HCT116 (cell line): Measurements from ENCODE around the gene PGBD4. TPM values are rescaled to one million over a fixed set of nuclear protein-coding genes. Genes with fewer than 3 reads are reported as not detected.

Experiments used
- ATAC-seq: fragments of 200-7000 bp; cut with Tn5 transposase; 2 replicates; pipeline ENCODE4 v1.9.1; 2020; ENCODE audit warnings: mild to moderate bottlenecking, moderate library complexity
- BruUV-seq: library from RNA; stranded (reverse); fragments of 400-500 nt; replicated peaks from 2 replicates; lab custom pipeline; 2021; lab: Mats Ljungman, UMichigan
- CTCF ChIA-PET: fragments of 300-600 bp; sonication (Branson Sonifier 250); formaldehyde crosslinking; loops from one replicate; lab custom pipeline; 2021; ENCODE audit warnings: antibody characterized with exemption; lab: Charles Lee
- POLR2A ChIA-PET: fragments of 300-600, 350-600 bp; sonication (Branson Sonifier 250); formaldehyde crosslinking; loops from one replicate; lab custom pipeline; 2021; ENCODE audit warnings: antibody characterized with exemption; lab: Charles Lee
- RAD21 ChIA-PET, 2 experiments: fragments of 300-600 bp; sonication (Branson Sonifier 250); formaldehyde crosslinking; loops; one replicate each; lab custom pipeline; 2023; ENCODE audit warnings: low total read pairs in 2 of 2; ENCODE audit not compliant: uncharacterized antibody in 2 of 2, unreplicated experiment in 2 of 2, low non-redundant PET in 1 of 2; lab: Charles Lee
- DNase-seq: peaks from one replicate; pipeline ENCODE4 v3.0.0-alpha.2; 2010; ENCODE audit warnings: low read depth, low spot score
- H2AFZ ChIP-seq: fragments of 200-600 bp; shearing (Covaris generic), sonication (generic); 2 replicates; pipeline ENCODE4 v1.6.1; 2017; ENCODE audit warnings: low read depth, mixed run types, mixed read lengths, antibody characterized with exemption, low read length; ENCODE audit not compliant: poor library complexity, severe bottlenecking
- H3K27ac ChIP-seq: 2 replicates; pipeline ENCODE4 v1.5.1; 2012; ENCODE audit warnings: low read depth, low read length
- H3K27me3 ChIP-seq: fragments of 200-600 bp; sonication (generic); 2 replicates; pipeline ENCODE4 v1.6.1; 2016; ENCODE audit warnings: mixed run types, low read length, mixed read lengths; ENCODE audit not compliant: insufficient read depth
- H3K36me3 ChIP-seq, 2 experiments: fragments of 200-500 bp in 1 of 2; fragments of 200-600 bp in 1 of 2; sonication (Bioruptor generic) in 1 of 2; sonication (generic) in 1 of 2; 2 replicates each; pipeline versions ENCODE4 v1.5.1 to v1.6.1; 2014 to 2016; ENCODE audit warnings: low read length in 2 of 2, inconsistent platforms in 1 of 2, mixed read lengths in 1 of 2, mixed run types in 1 of 2; ENCODE audit not compliant: insufficient read depth in 2 of 2, control insufficient read depth in 1 of 2
- H3K4me1 ChIP-seq, 2 experiments: fragments of 200-600 bp in 1 of 2; sonication (generic) in 1 of 2; 2 replicates each; pipeline versions ENCODE4 v1.5.1 to v1.6.1; 2012 to 2017; ENCODE audit warnings: low read length in 2 of 2, inconsistent platforms in 1 of 2, mild to moderate bottlenecking in 1 of 2, mixed read lengths in 1 of 2, mixed run types in 1 of 2, moderate library complexity in 1 of 2; ENCODE audit not compliant: insufficient read depth in 2 of 2, control insufficient read depth in 1 of 2
- H3K4me2 ChIP-seq: fragments of 200-600 bp; sonication (generic); 2 replicates; pipeline ENCODE4 v1.6.1; 2017; ENCODE audit warnings: mixed run types, low read length, mixed read lengths
- H3K4me3 ChIP-seq, 2 experiments: fragments of 200-600 bp in 1 of 2; sonication (generic) in 1 of 2; replicated peaks in 1 of 2; 2 replicates each; pipeline ENCODE4 v1.5.1; 2011 to 2016; ENCODE audit warnings: low read length in 2 of 2, control low read depth in 1 of 2, low read depth in 1 of 2, mild to moderate bottlenecking in 1 of 2, mixed read lengths in 1 of 2, mixed run types in 1 of 2
- H3K79me2 ChIP-seq: fragments of 200-600 bp; sonication (generic); 2 replicates; pipeline ENCODE4 v1.6.1; 2017; ENCODE audit warnings: mild to moderate bottlenecking, mixed run types, low read length, moderate library complexity, mixed read lengths; ENCODE audit not compliant: insufficient read depth
- H3K9ac ChIP-seq: fragments of 200-600 bp; sonication (generic); 2 replicates; pipeline ENCODE4 v1.6.1; 2016; ENCODE audit warnings: low read length, mixed read lengths
- H3K9me2 ChIP-seq: fragments of 200-600 bp; sonication (generic), shearing (Covaris generic); 2 replicates; pipeline ENCODE4 v1.6.1; 2017; ENCODE audit warnings: mixed run types, mild to moderate bottlenecking, moderate library complexity; ENCODE audit not compliant: insufficient read depth
- H3K9me3 ChIP-seq, 2 experiments: fragments of 200-500 bp in 1 of 2; fragments of 200-600 bp in 1 of 2; sonication (Bioruptor generic) in 1 of 2; sonication (generic) in 1 of 2; 2 replicates each; pipeline ENCODE4 v1.6.1; 2014 to 2017; ENCODE audit warnings: low read length in 2 of 2, mixed read lengths in 2 of 2, inconsistent platforms in 1 of 2, low read depth in 1 of 2, mild to moderate bottlenecking in 1 of 2, mixed run types in 1 of 2, moderate library complexity in 1 of 2; ENCODE audit not compliant: control insufficient read depth in 1 of 2, insufficient read depth in 1 of 2
- H4K20me1 ChIP-seq: fragments of 200-600 bp; sonication (generic), shearing (Covaris generic); 2 replicates; pipeline ENCODE4 v1.6.1; 2017; ENCODE audit warnings: mixed run types, mild to moderate bottlenecking, moderate library complexity; ENCODE audit not compliant: insufficient read depth
- CBX3 ChIP-seq: IDR thresholded peaks from 2 replicates; pipeline ENCODE4 v1.6.1; 2012; ENCODE audit warnings: low read depth
- CEBPB ChIP-seq: IDR thresholded peaks from 2 replicates; pipeline ENCODE4 v1.6.1; 2012; ENCODE audit warnings: low read depth
- EGR1 ChIP-seq: IDR thresholded peaks from 2 replicates; pipeline ENCODE4 v1.6.1; 2012; ENCODE audit warnings: low read depth
- ELF1 ChIP-seq: IDR thresholded peaks from 2 replicates; pipeline ENCODE4 v1.6.1; 2012; ENCODE audit warnings: low read depth, borderline replicate concordance
- EZH2phosphoT487 ChIP-seq: fragments of 200-600 bp; IDR thresholded peaks from 2 replicates; pipeline ENCODE4 v1.6.1; 2018; ENCODE audit warnings: antibody characterized with exemption, borderline replicate concordance
- FOSL1 ChIP-seq: IDR thresholded peaks from 2 replicates; pipeline ENCODE4 v1.6.1; 2012; ENCODE audit warnings: low read depth
- MAX ChIP-seq: IDR thresholded peaks from 2 replicates; pipeline ENCODE4 v1.6.1; 2012
- POLR2A ChIP-seq: IDR thresholded peaks from 2 replicates; pipeline ENCODE4 v1.7.0; 2011; ENCODE audit warnings: borderline replicate concordance; ENCODE audit not compliant: insufficient read depth, insufficient read length; ENCODE audit errors: extremely low read depth
- POLR2AphosphoS5 ChIP-seq: IDR thresholded peaks from 2 replicates; pipeline ENCODE4 v1.6.1; 2011; ENCODE audit warnings: mild to moderate bottlenecking, low read depth, low read length, moderate library complexity
- RAD21 ChIP-seq: IDR thresholded peaks from 2 replicates; pipeline ENCODE4 v1.6.1; 2012; ENCODE audit warnings: low read depth, mild to moderate bottlenecking
- SRF ChIP-seq: IDR thresholded peaks from 2 replicates; pipeline ENCODE4 v1.6.1; 2012; ENCODE audit warnings: low read depth
- TCF7L2 ChIP-seq: IDR thresholded peaks from 2 replicates; pipeline ENCODE4 v1.7.0; 2011; ENCODE audit warnings: borderline replicate concordance, inconsistent platforms; ENCODE audit not compliant: insufficient read depth, insufficient read length; ENCODE audit errors: extremely low read depth
- YY1 ChIP-seq: IDR thresholded peaks from 2 replicates; pipeline ENCODE4 v1.6.1; 2011; ENCODE audit warnings: low read length, low read depth, moderate library complexity, mild to moderate bottlenecking; ENCODE audit not compliant: insufficient replicate concordance; ENCODE audit errors: extremely low read depth
- ZFX ChIP-seq: fragments of 450-650 bp; IDR thresholded peaks from 2 replicates; pipeline ENCODE4 v1.6.1; 2017
- ZNF274 ChIP-seq: fragments of 200-500 bp; sonication (Bioruptor generic); IDR thresholded peaks from 2 replicates; pipeline ENCODE4 v1.6.1; 2014; ENCODE audit warnings: mild to moderate bottlenecking, low read depth, low read length, inconsistent platforms
- intact Hi-C: fragments of 100-400 bp; cut with micrococcal nuclease; formaldehyde crosslinking; loops from 2 replicates; pipeline ENCODE4 v1.10.0; 2022
- total RNA-seq: library from RNA; stranded (reverse); gene quantifications from one replicate; pipeline ENCODE4 v1.2.1, GENCODE V29; 2021; ENCODE audit not compliant: unreplicated experiment
- TF ChIP-seq, protein P1 (sequence below): IDR thresholded peaks from 2 replicates; pipeline ENCODE4 v1.6.1; 2012
- TF ChIP-seq, protein P2 (sequence below): IDR thresholded peaks from 2 replicates; pipeline ENCODE4 v1.6.1; 2012; ENCODE audit warnings: low read depth
- TF ChIP-seq, protein P3 (sequence below): IDR thresholded peaks from 2 replicates; pipeline ENCODE4 v1.6.1; 2011; ENCODE audit warnings: mild to moderate bottlenecking, low read length, moderate library complexity; ENCODE audit not compliant: insufficient replicate concordance; ENCODE audit errors: extremely low read depth

PGBD4 gene
- total RNA-seq, 1 experiment from 2014 or later: 0.96 TPM

DNA sequence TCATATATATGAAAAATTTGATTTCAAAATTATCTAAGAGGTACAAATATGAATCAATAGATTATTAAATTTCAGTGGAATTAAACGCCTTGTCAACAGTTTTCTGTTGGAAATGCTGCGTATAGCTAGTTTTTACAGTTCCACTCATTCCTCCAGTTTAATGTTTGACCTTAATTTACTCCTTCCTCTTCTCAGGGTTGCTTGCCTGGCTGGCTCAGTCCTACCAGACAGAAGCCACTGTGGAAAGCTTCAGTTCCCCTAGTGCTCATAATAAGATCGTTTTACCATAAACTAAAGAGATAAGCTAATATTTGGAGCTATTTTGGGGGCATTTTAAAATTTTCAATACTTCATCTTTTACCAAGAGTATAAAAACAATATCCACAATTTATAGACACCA, 23.0 kb upstream of the PGBD4 start:
- no peak for ATAC-seq
- no peak for DNase-seq
- TF ChIP-seq POLR2A (no peak), RAD21 (no peak), MAX (no peak), SRF (no peak), EGR1 (no peak), YY1 (no peak), CEBPB (no peak), ZFX (no peak), ZNF274 (no peak), ELF1 (no peak), FOSL1 (no peak), EZH2phosphoT487 (no peak), TCF7L2 (no peak), POLR2AphosphoS5 (no peak), CBX3 (no peak)
- TF ChIP-seq, protein P1, sequence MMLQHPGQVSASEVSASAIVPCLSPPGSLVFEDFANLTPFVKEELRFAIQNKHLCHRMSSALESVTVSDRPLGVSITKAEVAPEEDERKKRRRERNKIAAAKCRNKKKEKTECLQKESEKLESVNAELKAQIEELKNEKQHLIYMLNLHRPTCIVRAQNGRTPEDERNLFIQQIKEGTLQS: no peak
- TF ChIP-seq, protein P2, sequence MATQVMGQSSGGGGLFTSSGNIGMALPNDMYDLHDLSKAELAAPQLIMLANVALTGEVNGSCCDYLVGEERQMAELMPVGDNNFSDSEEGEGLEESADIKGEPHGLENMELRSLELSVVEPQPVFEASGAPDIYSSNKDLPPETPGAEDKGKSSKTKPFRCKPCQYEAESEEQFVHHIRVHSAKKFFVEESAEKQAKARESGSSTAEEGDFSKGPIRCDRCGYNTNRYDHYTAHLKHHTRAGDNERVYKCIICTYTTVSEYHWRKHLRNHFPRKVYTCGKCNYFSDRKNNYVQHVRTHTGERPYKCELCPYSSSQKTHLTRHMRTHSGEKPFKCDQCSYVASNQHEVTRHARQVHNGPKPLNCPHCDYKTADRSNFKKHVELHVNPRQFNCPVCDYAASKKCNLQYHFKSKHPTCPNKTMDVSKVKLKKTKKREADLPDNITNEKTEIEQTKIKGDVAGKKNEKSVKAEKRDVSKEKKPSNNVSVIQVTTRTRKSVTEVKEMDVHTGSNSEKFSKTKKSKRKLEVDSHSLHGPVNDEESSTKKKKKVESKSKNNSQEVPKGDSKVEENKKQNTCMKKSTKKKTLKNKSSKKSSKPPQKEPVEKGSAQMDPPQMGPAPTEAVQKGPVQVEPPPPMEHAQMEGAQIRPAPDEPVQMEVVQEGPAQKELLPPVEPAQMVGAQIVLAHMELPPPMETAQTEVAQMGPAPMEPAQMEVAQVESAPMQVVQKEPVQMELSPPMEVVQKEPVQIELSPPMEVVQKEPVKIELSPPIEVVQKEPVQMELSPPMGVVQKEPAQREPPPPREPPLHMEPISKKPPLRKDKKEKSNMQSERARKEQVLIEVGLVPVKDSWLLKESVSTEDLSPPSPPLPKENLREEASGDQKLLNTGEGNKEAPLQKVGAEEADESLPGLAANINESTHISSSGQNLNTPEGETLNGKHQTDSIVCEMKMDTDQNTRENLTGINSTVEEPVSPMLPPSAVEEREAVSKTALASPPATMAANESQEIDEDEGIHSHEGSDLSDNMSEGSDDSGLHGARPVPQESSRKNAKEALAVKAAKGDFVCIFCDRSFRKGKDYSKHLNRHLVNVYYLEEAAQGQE: no peak
- TF ChIP-seq, protein P3, sequence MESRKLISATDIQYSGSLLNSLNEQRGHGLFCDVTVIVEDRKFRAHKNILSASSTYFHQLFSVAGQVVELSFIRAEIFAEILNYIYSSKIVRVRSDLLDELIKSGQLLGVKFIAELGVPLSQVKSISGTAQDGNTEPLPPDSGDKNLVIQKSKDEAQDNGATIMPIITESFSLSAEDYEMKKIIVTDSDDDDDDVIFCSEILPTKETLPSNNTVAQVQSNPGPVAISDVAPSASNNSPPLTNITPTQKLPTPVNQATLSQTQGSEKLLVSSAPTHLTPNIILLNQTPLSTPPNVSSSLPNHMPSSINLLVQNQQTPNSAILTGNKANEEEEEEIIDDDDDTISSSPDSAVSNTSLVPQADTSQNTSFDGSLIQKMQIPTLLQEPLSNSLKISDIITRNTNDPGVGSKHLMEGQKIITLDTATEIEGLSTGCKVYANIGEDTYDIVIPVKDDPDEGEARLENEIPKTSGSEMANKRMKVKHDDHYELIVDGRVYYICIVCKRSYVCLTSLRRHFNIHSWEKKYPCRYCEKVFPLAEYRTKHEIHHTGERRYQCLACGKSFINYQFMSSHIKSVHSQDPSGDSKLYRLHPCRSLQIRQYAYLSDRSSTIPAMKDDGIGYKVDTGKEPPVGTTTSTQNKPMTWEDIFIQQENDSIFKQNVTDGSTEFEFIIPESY: no peak
- TF ChIP-seq, all 23 proteins: peak for 0
- H3K36me3 ChIP-seq: no peaks in the 10 kb centered on the region
- H3K4me1 ChIP-seq: no peaks in the 10 kb centered on the region
- H2AFZ ChIP-seq: no peak overlapping the region
- H3K79me2 ChIP-seq: no peaks in the 10 kb centered on the region
- intact Hi-C loops: no loop called here
- no peaks in the 10 kb centered on the region for H3K27me3 ChIP-seq
- no peaks in the 10 kb centered on the region for H4K20me1 ChIP-seq
- RAD21 ChIA-PET: no interaction called here
- no peaks in the 10 kb centered on the region for H3K9me3 ChIP-seq
- H3K27ac ChIP-seq: no peak overlapping the region
- CTCF ChIA-PET: interaction anchor here (1.0 kb wide), 1 partner anchor 18 kb away, joined by 3 read pairs; no protein-coding TSS in a partner anchor
- no TSS peak for BruUV-seq
- no peak overlapping the region for H3K9ac ChIP-seq
- H3K9me2 ChIP-seq: no peaks in the 10 kb centered on the region
- H3K4me2 ChIP-seq: no peak overlapping the region
- H3K4me3 ChIP-seq: no peak overlapping the region
- POLR2A ChIA-PET: no interaction called here
